GM12864 (cell line): ENCODE measurements around the gene TYW1.
"Not testable (repeated sequence)": the region's sequence is repeated elsewhere in the genome, so short reads cannot be mapped to it uniquely, and the experiment has no call there.

Source experiments
- DNase-seq: peaks from one replicate; pipeline ENCODE4 v3.0.0-alpha.2; 2011; ENCODE audit warnings: low read depth
- H3K4me3 ChIP-seq: 2 replicates; pipeline ENCODE4 v1.5.1; 2011; ENCODE audit warnings: mild to moderate bottlenecking, low read depth, low read length, control low read depth
- CTCF ChIP-seq: IDR thresholded peaks from 2 replicates; pipeline ENCODE4 v1.5.1; 2011; ENCODE audit warnings: low read depth, mild to moderate bottlenecking, moderate library complexity, low read length, control low read depth, inconsistent platforms; ENCODE audit errors: missing control alignments

Gene TYW1

GRCh38 chr7:67076120-67076519 is 79.5 kb downstream of the TYW1 start:
- DNase-seq, H3K4me3 ChIP-seq: not testable (repeated sequence)

GRCh38 chr7:67082880-67083279 is 86.2 kb downstream of the TYW1 start:
- H3K4me3 ChIP-seq, DNase-seq: not testable (repeated sequence)

- H3K4me3 ChIP-seq, DNase-seq: not testable (repeated sequence)
Observed at GRCh38 chr7:67089261-67089660, 92.6 kb downstream of the TYW1 start.

- H3K4me3 ChIP-seq, DNase-seq: not testable (repeated sequence)
Observed at GRCh38 chr7:67091053-67091452, 94.4 kb downstream of the TYW1 start.

GRCh38 chr7:67098031-67098430 is 101.4 kb downstream of the TYW1 start:
- not testable (repeated sequence) for H3K4me3 ChIP-seq, DNase-seq

GRCh38 chr7:67099406-67099805 is 102.8 kb downstream of the TYW1 start:
- not testable (repeated sequence) for DNase-seq, H3K4me3 ChIP-seq

- DNase-seq, H3K4me3 ChIP-seq: not testable (repeated sequence)
Observed at GRCh38 chr7:67100038-67100437, 103.4 kb downstream of the TYW1 start.

GRCh38 chr7:67100956-67101361 is 104.3 kb downstream of the TYW1 start:
- no peak for TF ChIP-seq CTCF
- DNase-seq = no peak
- no peak overlapping the region for H3K4me3 ChIP-seq

GRCh38 chr7:67104937-67105336 is 108.3 kb downstream of the TYW1 start:
- not testable (repeated sequence) for DNase-seq, H3K4me3 ChIP-seq

GRCh38 chr7:67105377-67105776 is 108.7 kb downstream of the TYW1 start:
- DNase-seq = no peak
- H3K4me3 ChIP-seq = no peak overlapping the region
- no peak for TF ChIP-seq CTCF

- H3K4me3 ChIP-seq = not testable (repeated sequence)
Observed at GRCh38 chr7:67106255-67106654, 109.6 kb downstream of the TYW1 start.

GRCh38 chr7:67111342-67111741 is 114.7 kb downstream of the TYW1 start:
- DNase-seq, H3K4me3 ChIP-seq: not testable (repeated sequence)

More at GRCh38 chr7:67106255-67106654, 109.6 kb downstream of the TYW1 start:
- not testable (repeated sequence) for DNase-seq

GRCh38 chr7:67114483-67115246 is 118.0 kb downstream of the TYW1 start:
- H3K4me3 ChIP-seq, DNase-seq: not testable (repeated sequence)

- DNase-seq = not testable (repeated sequence)
Observed at GRCh38 chr7:67120491-67120890, 123.9 kb downstream of the TYW1 start.

GRCh38 chr7:67128257-67128656 is 131.6 kb downstream of the TYW1 start:
- DNase-seq, H3K4me3 ChIP-seq: not testable (repeated sequence)

More at GRCh38 chr7:67120491-67120890, 123.9 kb downstream of the TYW1 start:
- H3K4me3 ChIP-seq = not testable (repeated sequence)

GRCh38 chr7:67130766-67131165 is 134.1 kb downstream of the TYW1 start:
- DNase-seq = not testable (repeated sequence)

GRCh38 chr7:67134912-67135311 is 138.3 kb downstream of the TYW1 start:
- not testable (repeated sequence) for DNase-seq, H3K4me3 ChIP-seq

More at GRCh38 chr7:67130766-67131165, 134.1 kb downstream of the TYW1 start:
- H3K4me3 ChIP-seq = not testable (repeated sequence)
